Uterus (tissue), 4 donors: ENCODE measurements around the gene MYL6B. TPM values are rescaled to one million over a fixed set of nuclear protein-coding genes. Genes with fewer than 3 reads are reported as not detected.
A peak's percentile ranks its signal among the peaks of the same experiment; 100 is the strongest.

Source experiments
- DNase-seq, 2 donors: peaks; one replicate each; pipeline ENCODE4 v3.0.0-alpha.2; 2019 to 2020
- H3K27ac ChIP-seq, 2 donors: fragments of 200-600 bp; sonication (generic); 1 replicate in 1 of 2; 2 replicates in 1 of 2; pipeline ENCODE4 v1.5.1; 2016 to 2018
- H3K27me3 ChIP-seq, 2 donors: fragments of 200-600 bp; sonication (generic); one replicate each; pipeline ENCODE4 v1.5.1; 2018 to 2019; ENCODE audit warnings: control low read depth in 1 of 2
- H3K36me3 ChIP-seq, 2 donors: fragments of 200-600 bp; sonication (generic); one replicate each; pipeline ENCODE4 v1.5.1; 2019; ENCODE audit warnings: control low read depth in 1 of 2
- H3K4me1 ChIP-seq, 2 donors: fragments of 200-600 bp; sonication (generic); one replicate each; pipeline ENCODE4 v1.5.1; 2018 to 2019; ENCODE audit warnings: control low read depth in 1 of 2
- H3K4me3 ChIP-seq, 2 donors: fragments of 200-600 bp; sonication (generic); 1 replicate in 1 of 2; 2 replicates in 1 of 2; pipeline ENCODE4 v1.5.1; 2018 to 2019; ENCODE audit warnings: mild to moderate bottlenecking in 1 of 2
- H3K9me3 ChIP-seq, 2 donors: fragments of 200-600 bp; sonication (generic); one replicate each; pipeline ENCODE4 v1.5.1; 2019; ENCODE audit warnings: control low read depth in 1 of 2
- CTCF ChIP-seq, 4 experiments: fragments of 200-600 bp in 2 of 4; fragments of 450-650 bp in 2 of 4; sonication (generic) in 2 of 4; IDR thresholded peaks; one replicate each; pipeline ENCODE4 v1.5.1; 2016 to 2019; ENCODE audit warnings: antibody characterized with exemption in 4 of 4, mild to moderate bottlenecking in 2 of 4, moderate library complexity in 1 of 4
- POLR2A ChIP-seq, 2 donors: fragments of 450-650 bp; IDR thresholded peaks; one replicate each; pipeline ENCODE4 v1.6.1; 2016; ENCODE audit warnings: antibody characterized with exemption in 2 of 2, mild to moderate bottlenecking in 1 of 2, moderate library complexity in 1 of 2
- intact Hi-C: fragments of 100-400 bp; cut with DNase I; formaldehyde crosslinking; loops from one replicate; pipeline ENCODE4 v1.15.1; 2023; ENCODE audit warnings: low total_unique reads
- total RNA-seq, 4 donors: library from RNA; depleted of rRNA in 3 of 4; stranded (reverse); fragments of >200 nt in 3 of 4; gene quantifications; one replicate each; pipeline versions ENCODE4 v1.1.0 to v1.2.4, GENCODE V29; 2014 to 2023
- donor health status: DM: yes; HTN: yes; CAD: no.

The MYL6B gene
- 10 to 100 TPM in 3 of 4 donors, 1 to 10 TPM in 1; 6.7 to 57.5 (median 27.0) TPM for total RNA-seq

- Histone ChIP-seq H3K36me3 (no peaks in the 10 kb centered on the region), H3K4me3 (peak within 1 kb of the TSS; percentile 59 to 60), H3K4me1 (peaks cover 6 to 7% of the 10 kb centered on the region in 2 donors), H3K27ac (peak within 1 kb of the TSS; percentile 90 to 91), H3K27me3 (no peaks in the 10 kb centered on the region), H3K9me3 (no peaks in the 10 kb centered on the region)
- peak; percentile 24 to 45 for TF ChIP-seq POLR2A (IDR thresholded peaks at IDR 0.05)
- TF ChIP-seq CTCF (IDR thresholded peaks at IDR 0.05) = peak in 1 of 4 experiments; percentile 4
- DNase-seq = peak; percentile 93 to 94
- intact Hi-C loops = no loop called here
Measured at GRCh38 chr12:56152132-56152755, at the start of gene MYL6B. Gene MYL6B (plus strand): TSS chr12:56152587. CDS start chr12:56153919, 1,332 bp downstream.

- no peak for DNase-seq
- Histone ChIP-seq H3K27me3 (no peaks in the 10 kb centered on the region), H3K9me3 (no peaks in the 10 kb centered on the region), H3K27ac (no peak overlapping the region), H3K4me1 (peaks cover 0 to 7% of the 10 kb centered on the region in 2 donors), H3K36me3 (no peaks in the 10 kb centered on the region), H3K4me3 (no peak overlapping the region)
- intact Hi-C loops = no loop called here
- no peak for TF ChIP-seq CTCF (IDR thresholded peaks at IDR 0.05)
- TF ChIP-seq POLR2A (IDR thresholded peaks at IDR 0.05) = no peak
Measured at GRCh38 chr12:56102683-56103065, 49.7 kb upstream of the MYL6B start.

- no peak for DNase-seq
- H3K36me3 ChIP-seq = no peaks in the 10 kb centered on the region
- intact Hi-C loops = no loop called here
- H3K9me3 ChIP-seq = no peaks in the 10 kb centered on the region
- H3K4me1 ChIP-seq = peaks cover 0 to 7% of the 10 kb centered on the region in 2 donors
- H3K27me3 ChIP-seq = no peaks in the 10 kb centered on the region
- TF ChIP-seq CTCF (IDR thresholded peaks at IDR 0.05) (no peak), POLR2A (IDR thresholded peaks at IDR 0.05) (no peak)
- peak overlapping the region; percentile 86 to 89 for H3K4me3 ChIP-seq
- peak overlapping the region; percentile 82 to 88 for H3K27ac ChIP-seq
Measured at GRCh38 chr12:56103066-56103711, 49.2 kb upstream of the MYL6B start.

- intact Hi-C loops = no loop called here
Measured at GRCh38 chr12:56103823-56104108, 48.6 kb upstream of the MYL6B start.

More at GRCh38 chr12:56103823-56104108, 48.6 kb upstream of the MYL6B start:
- no peak for DNase-seq
- Histone ChIP-seq H3K27me3 (no peaks in the 10 kb centered on the region), H3K4me1 (peaks cover 0 to 7% of the 10 kb centered on the region in 2 donors), H3K36me3 (no peaks in the 10 kb centered on the region), H3K27ac (peak overlapping the region; percentile 82 to 88), H3K9me3 (no peaks in the 10 kb centered on the region), H3K4me3 (peak overlapping the region; percentile 86 to 89)
- TF ChIP-seq CTCF (IDR thresholded peaks at IDR 0.05) = no peak
- no peak for TF ChIP-seq POLR2A (IDR thresholded peaks at IDR 0.05)
